Naive thymus-derived CD4-positive, alpha-beta T cell (primary cell): ENCODE measurements around the gene TUT4. TPM values are rescaled to one million over a fixed set of nuclear protein-coding genes. Genes with fewer than 3 reads are reported as not detected.

ENCODE experiments used
- ATAC-seq: fragments of 150-1000 bp; cut with Tn5 transposase; 2 replicates; pipeline ENCODE4 v1.10.0; 2021; ENCODE audit warnings: mild to moderate bottlenecking, moderate library complexity
- CTCF ChIA-PET: fragments of 350-600 bp; sonication (Branson Sonifier 250); formaldehyde crosslinking; loops from one replicate; lab custom pipeline; 2021; ENCODE audit warnings: antibody characterized with exemption; lab: Charles Lee
- POLR2A ChIA-PET: fragments of 350-600 bp; sonication (Branson Sonifier 250); formaldehyde crosslinking; loops from one replicate; lab custom pipeline; 2021; ENCODE audit warnings: antibody characterized with exemption, inconsistent platforms; lab: Charles Lee
- DNase-seq, 9 donors: peaks; one replicate each; pipeline versions ENCODE4 v3.0.0 to v3.0.0-alpha.2; 2020 to 2022; ENCODE audit warnings: mixed read lengths in 1 of 9
- H3K27ac ChIP-seq: one replicate; pipeline ENCODE4 v1.7.0; 2013; ENCODE audit warnings: mild to moderate bottlenecking, low read depth, low read length, moderate library complexity
- H3K27me3 ChIP-seq, 2 donors: one replicate each; pipeline ENCODE4 v1.7.0; 2013; ENCODE audit warnings: low read length in 2 of 2, mild to moderate bottlenecking in 2 of 2, moderate library complexity in 2 of 2; ENCODE audit not compliant: control insufficient read depth in 2 of 2, insufficient read depth in 2 of 2
- H3K36me3 ChIP-seq, 3 experiments: 1 replicate in 2 of 3; 2 replicates in 1 of 3; pipeline ENCODE4 v1.7.0; 2013; ENCODE audit warnings: low read length in 3 of 3, mild to moderate bottlenecking in 3 of 3, moderate library complexity in 1 of 3; ENCODE audit not compliant: insufficient read depth in 3 of 3, control insufficient read depth in 2 of 3
- H3K4me1 ChIP-seq, 2 donors: one replicate each; pipeline ENCODE4 v1.7.0; 2013; ENCODE audit warnings: low read length in 2 of 2, mild to moderate bottlenecking in 2 of 2, moderate library complexity in 1 of 2; ENCODE audit not compliant: control insufficient read depth in 2 of 2, insufficient read depth in 2 of 2
- H3K4me3 ChIP-seq: 2 replicates; pipeline ENCODE4 v1.7.0; 2013; ENCODE audit warnings: mild to moderate bottlenecking, low read length
- H3K9me3 ChIP-seq, 3 experiments: 1 replicate in 2 of 3; 2 replicates in 1 of 3; pipeline ENCODE4 v1.7.0; 2013; ENCODE audit warnings: low read length in 3 of 3; ENCODE audit not compliant: control insufficient read depth in 2 of 3
- H3K27ac Mint-ChIP-seq, 9 donors: one replicate each; pipeline ENCODE4 v1.8.0; 2020 to 2022; ENCODE audit warnings: mixed read lengths in 9 of 9, mild to moderate bottlenecking in 8 of 9, moderate library complexity in 5 of 9, inconsistent platforms in 2 of 9
- H3K27me3 Mint-ChIP-seq, 5 donors: one replicate each; pipeline ENCODE4 v1.8.0; 2021 to 2022; ENCODE audit warnings: mixed read lengths in 5 of 5, mild to moderate bottlenecking in 1 of 5
- H3K36me3 Mint-ChIP-seq, 5 donors: one replicate each; pipeline ENCODE4 v1.8.0; 2020 to 2022; ENCODE audit warnings: mixed read lengths in 5 of 5, mild to moderate bottlenecking in 3 of 5, inconsistent platforms in 1 of 5
- H3K4me1 Mint-ChIP-seq, 7 donors: one replicate each; pipeline ENCODE4 v1.8.0; 2020 to 2022; ENCODE audit warnings: mixed read lengths in 7 of 7, mild to moderate bottlenecking in 3 of 7, inconsistent platforms in 1 of 7
- H3K4me3 Mint-ChIP-seq, 10 donors: one replicate each; pipeline ENCODE4 v1.8.0; 2020 to 2022; ENCODE audit warnings: mild to moderate bottlenecking in 10 of 10, mixed read lengths in 10 of 10, moderate library complexity in 6 of 10, inconsistent platforms in 2 of 10
- H3K9me3 Mint-ChIP-seq, 11 donors: one replicate each; pipeline ENCODE4 v1.8.0; 2020 to 2022; ENCODE audit warnings: mixed read lengths in 11 of 11, mild to moderate bottlenecking in 4 of 11, inconsistent platforms in 1 of 11, moderate library complexity in 1 of 11
- intact Hi-C, 2 donors: fragments of 100-400 bp; cut with micrococcal nuclease; formaldehyde crosslinking; loops; one replicate each; pipeline ENCODE4 v1.15.1; 2023
- polyA plus RNA-seq, 2 donors: library from polyadenylated mRNA; unstranded; fragments of 300-500 nt; fragmentation: Illumina TruSeq; gene quantifications; one replicate each; pipeline ENCODE4 v1.2.3, GENCODE V29; 2021
- total RNA-seq, 6 experiments: library from RNA in 5 of 6; stranded (reverse) in 5 of 6; gene quantifications; 1 replicate in 5 of 6; 2 replicates in 1 of 6; pipeline ENCODE4 v1.2.3 and lab custom pipeline; 2021 to 2026

Gene TUT4
- total and polyA plus RNA-seq, 7 experiments from 2014 or later, result 32.8 to 169 (median 127) TPM

GRCh38 chr1:52436817-52437216, 116.1 kb downstream of the TUT4 start:
- Histone ChIP-seq H3K36me3 (peaks cover 10 to 70% (median 12%) of the 10 kb centered on the region in 3 experiments), H3K9me3 (no peaks in the 10 kb centered on the region), H3K4me1 (no peaks in the 10 kb centered on the region), H3K27ac (no peak overlapping the region), H3K4me3 (no peak overlapping the region), H3K27me3 (no peaks in the 10 kb centered on the region)
- ChIA-PET CTCF (no interaction called here), POLR2A (no interaction called here)
- Mint-ChIP-seq H3K4me1 (peaks cover 0 to 18% (median 4%) of the 10 kb centered on the region in 7 donors), H3K27ac (no peak overlapping the region), H3K9me3 (no peaks in the 10 kb centered on the region), H3K4me3 (no peak overlapping the region), H3K36me3 (peaks cover 4 to 46% (median 26%) of the 10 kb centered on the region in 5 donors), H3K27me3 (no peaks in the 10 kb centered on the region)
- intact Hi-C loops, result no loop called here
- ATAC-seq (no peak), DNase-seq (no peak)

- DNase-seq (no peak), ATAC-seq (no peak)
- no peak overlapping the region for H3K27ac ChIP-seq
- intact Hi-C loops, result no loop called here
- H3K4me3 ChIP-seq, result no peak overlapping the region
- Mint-ChIP-seq H3K9me3 (no peaks in the 10 kb centered on the region), H3K27ac (peak overlapping the region in 2 of 9 donors; percentile 55 to 67), H3K36me3 (peaks cover 4 to 45% (median 26%) of the 10 kb centered on the region in 5 donors), H3K4me3 (no peak overlapping the region), H3K4me1 (peaks cover 0 to 18% (median 0%) of the 10 kb centered on the region in 7 donors), H3K27me3 (no peaks in the 10 kb centered on the region)
- POLR2A ChIA-PET, result no interaction called here
- CTCF ChIA-PET, result no interaction called here
- H3K4me1 ChIP-seq, result no peaks in the 10 kb centered on the region
- peaks cover 11 to 75% (median 16%) of the 10 kb centered on the region in 3 experiments for H3K36me3 ChIP-seq
- no peaks in the 10 kb centered on the region for H3K27me3 ChIP-seq
- H3K9me3 ChIP-seq, result no peaks in the 10 kb centered on the region
Measured at GRCh38 chr1:52435650-52436049, 117.2 kb downstream of the TUT4 start.

- Mint-ChIP-seq H3K27me3 (no peaks in the 10 kb centered on the region), H3K4me1 (peaks cover 0 to 18% (median 0%) of the 10 kb centered on the region in 7 donors), H3K27ac (peak overlapping the region in 5 of 9 donors; percentile 41 to 67 (median 55)), H3K9me3 (no peaks in the 10 kb centered on the region), H3K4me3 (no peak overlapping the region), H3K36me3 (peaks cover 4 to 46% (median 27%) of the 10 kb centered on the region in 5 donors)
- Histone ChIP-seq H3K4me3 (no peak overlapping the region), H3K36me3 (peaks cover 11 to 79% (median 17%) of the 10 kb centered on the region in 3 experiments), H3K27ac (no peak overlapping the region), H3K4me1 (no peaks in the 10 kb centered on the region), H3K27me3 (no peaks in the 10 kb centered on the region), H3K9me3 (no peaks in the 10 kb centered on the region)
- intact Hi-C loops, result no loop called here
- DNase-seq (no peak), ATAC-seq (no peak)
- POLR2A ChIA-PET, result no interaction called here
- CTCF ChIA-PET, result no interaction called here
Measured at GRCh38 chr1:52435211-52435610, 117.7 kb downstream of the TUT4 start.

- POLR2A ChIA-PET, result no interaction called here
- H3K4me1 ChIP-seq, result no peaks in the 10 kb centered on the region
- no peak for ATAC-seq
- no peak overlapping the region for H3K4me3 ChIP-seq
- peaks cover 0 to 12% (median 0%) of the 10 kb centered on the region in 7 donors for H3K4me1 Mint-ChIP-seq
- DNase-seq, result no peak
- no peak overlapping the region for H3K27ac ChIP-seq
- H3K27me3 ChIP-seq, result no peaks in the 10 kb centered on the region
- peaks cover 0 to 46% (median 32%) of the 10 kb centered on the region in 5 donors for H3K36me3 Mint-ChIP-seq
- H3K9me3 Mint-ChIP-seq, result no peaks in the 10 kb centered on the region
- no peaks in the 10 kb centered on the region for H3K9me3 ChIP-seq
- intact Hi-C loops, result no loop called here
- CTCF ChIA-PET, result no interaction called here
- H3K27me3 Mint-ChIP-seq, result no peaks in the 10 kb centered on the region
- no peak overlapping the region for H3K4me3 Mint-ChIP-seq
- peak overlapping the region in 5 of 9 donors; percentile 10 to 58 (median 22) for H3K27ac Mint-ChIP-seq
- peaks cover 11 to 66% (median 17%) of the 10 kb centered on the region in 3 experiments for H3K36me3 ChIP-seq
Measured at GRCh38 chr1:52432807-52433206, 120.1 kb downstream of the TUT4 start.

GRCh38 chr1:52427152-52427551, 125.7 kb downstream of the TUT4 start:
- Histone ChIP-seq H3K27ac (no peak overlapping the region), H3K9me3 (no peaks in the 10 kb centered on the region), H3K4me3 (no peak overlapping the region), H3K36me3 (peaks cover 0 to 20% (median 7%) of the 10 kb centered on the region in 3 experiments), H3K4me1 (peaks cover 35 to 39% of the 10 kb centered on the region in 2 donors), H3K27me3 (no peaks in the 10 kb centered on the region)
- H3K27me3 Mint-ChIP-seq, result no peaks in the 10 kb centered on the region
- ATAC-seq (no peak), DNase-seq (no peak)
- ChIA-PET CTCF (no interaction called here), POLR2A (interaction anchor here (0.9 to 4.1 kb wide), 4 partner anchors 12 to 126 kb away, joined by 3 to 53 read pairs (median 4); partner anchors contain the start of genes ORC1, PRPF38A and TUT4)
- H3K4me3 Mint-ChIP-seq, result no peak overlapping the region
- H3K4me1 Mint-ChIP-seq, result peaks cover 26 to 48% (median 42%) of the 10 kb centered on the region in 7 donors
- H3K9me3 Mint-ChIP-seq, result no peaks in the 10 kb centered on the region
- H3K27ac Mint-ChIP-seq, result peak overlapping the region in 8 of 9 donors; percentile 13 to 88 (median 56)
- H3K36me3 Mint-ChIP-seq, result peaks cover 0 to 37% (median 30%) of the 10 kb centered on the region in 5 donors
- intact Hi-C loops, result no loop called here

- ChIA-PET CTCF (interaction anchor here (1.4 kb wide), 1 partner anchor 261 kb away, joined by 4 read pairs; no protein-coding TSS in a partner anchor), POLR2A (interaction anchor here (0.9 to 4.1 kb wide), 4 partner anchors 12 to 127 kb away, joined by 3 to 53 read pairs (median 4); partner anchors contain the start of genes ORC1, PRPF38A and TUT4)
- Histone ChIP-seq H3K27ac (peak overlapping the region; percentile 63), H3K9me3 (no peaks in the 10 kb centered on the region), H3K36me3 (peaks cover 0 to 17% (median 7%) of the 10 kb centered on the region in 3 experiments), H3K4me1 (peaks cover 35 to 39% of the 10 kb centered on the region in 2 donors), H3K4me3 (no peak overlapping the region), H3K27me3 (no peaks in the 10 kb centered on the region)
- H3K27me3 Mint-ChIP-seq, result no peaks in the 10 kb centered on the region
- peak overlapping the region; percentile 71 to 95 (median 89) for H3K27ac Mint-ChIP-seq
- no peak for ATAC-seq
- no peaks in the 10 kb centered on the region for H3K9me3 Mint-ChIP-seq
- H3K4me3 Mint-ChIP-seq, result peak overlapping the region in 3 of 10 donors; percentile 3 to 69 (median 24)
- H3K36me3 Mint-ChIP-seq, result peaks cover 0 to 37% (median 26%) of the 10 kb centered on the region in 5 donors
- intact Hi-C loops, result no loop called here
- DNase-seq, result no peak
- peaks cover 26 to 54% (median 44%) of the 10 kb centered on the region in 7 donors for H3K4me1 Mint-ChIP-seq
Measured at GRCh38 chr1:52426371-52426770, 126.5 kb downstream of the TUT4 start.
